ENCODE results near the gene UTS2B. TPM values are rescaled to one million over a fixed set of nuclear protein-coding genes. Genes with fewer than 3 reads are reported as not detected.

UTS2B gene
- total RNA-seq, 1 experiment from 2014 or later = 4.7 TPM

- BruUV-seq (replicated peaks) = no TSS peak
- TF ChIP-seq EZH2 (IDR thresholded peaks at IDR 0.05; ENCODE audit: borderline replicate concordance, low read depth, low read length, poor library complexity, severe bottlenecking) (no peak), CTCF (conservative IDR thresholded peaks at IDR 0.05; ENCODE audit: low read depth, low read length) (no peak)
- ChIA-PET POLR2A (ENCODE audit: low non-redundant PET) (interaction anchor here (0.5 kb wide), 1 partner anchor 418 kb away, joined by 3 read pairs; no protein-coding TSS in a partner anchor), CTCF (no interaction called here)
- DNase-seq (ENCODE audit: low spot score) = no peak
- Histone ChIP-seq H3K4me1 (ENCODE audit: insufficient read depth, low read length, poor library complexity, severe bottlenecking) (no peaks in the 10 kb centered on the region), H3K36me3 (ENCODE audit: insufficient read depth, low read length, poor library complexity, severe bottlenecking) (no peaks in the 10 kb centered on the region), H3K27ac (ENCODE audit: low read depth, low read length, poor library complexity, severe bottlenecking) (no peak overlapping the region), H3K27me3 (replicated peaks; ENCODE audit: insufficient read depth, low read depth, low read length, poor library complexity) (no peaks in the 10 kb centered on the region), H3K4me3 (ENCODE audit: low read depth, low read length, poor library complexity, severe bottlenecking) (no peak overlapping the region), H3K9me3 (ENCODE audit: low read depth, low read length, poor library complexity, severe bottlenecking) (no peaks in the 10 kb centered on the region)
- intact Hi-C loops (cut with micrococcal nuclease; ENCODE audit: unreplicated experiment) = no loop called here
Observed at GRCh38 chr3:191321019-191321767, 9.1 kb downstream of the UTS2B start.

- POLR2A ChIA-PET (ENCODE audit: low non-redundant PET) = no interaction called here
- no peaks in the 10 kb centered on the region for H3K9me3 ChIP-seq (ENCODE audit: low read depth, low read length, poor library complexity, severe bottlenecking)
- H3K4me3 ChIP-seq (ENCODE audit: low read depth, low read length, poor library complexity, severe bottlenecking) = no peak overlapping the region
- no peaks in the 10 kb centered on the region for H3K27me3 ChIP-seq (replicated peaks; ENCODE audit: insufficient read depth, low read depth, low read length, poor library complexity)
- no TSS peak for BruUV-seq (replicated peaks)
- no peak overlapping the region for H3K27ac ChIP-seq (ENCODE audit: low read depth, low read length, poor library complexity, severe bottlenecking)
- TF ChIP-seq CTCF (conservative IDR thresholded peaks at IDR 0.05; ENCODE audit: low read depth, low read length) = no peak
- no peak for TF ChIP-seq EZH2 (IDR thresholded peaks at IDR 0.05; ENCODE audit: borderline replicate concordance, low read depth, low read length, poor library complexity, severe bottlenecking)
- no peaks in the 10 kb centered on the region for H3K4me1 ChIP-seq (ENCODE audit: insufficient read depth, low read length, poor library complexity, severe bottlenecking)
- intact Hi-C loops (cut with micrococcal nuclease; ENCODE audit: unreplicated experiment) = no loop called here
- CTCF ChIA-PET = no interaction called here
- no peaks in the 10 kb centered on the region for H3K36me3 ChIP-seq (ENCODE audit: insufficient read depth, low read length, poor library complexity, severe bottlenecking)
- DNase-seq (ENCODE audit: low spot score) = no peak
Observed at GRCh38 chr3:191320316-191320715, 10.0 kb downstream of the UTS2B start.

GRCh38 chr3:191316876-191317603 is 13.3 kb downstream of the UTS2B start:
- TF ChIP-seq EZH2 (IDR thresholded peaks at IDR 0.05; ENCODE audit: borderline replicate concordance, low read depth, low read length, poor library complexity, severe bottlenecking) (no peak), CTCF (conservative IDR thresholded peaks at IDR 0.05; ENCODE audit: low read depth, low read length) (no peak)
- H3K27me3 ChIP-seq (replicated peaks; ENCODE audit: insufficient read depth, low read depth, low read length, poor library complexity) = no peaks in the 10 kb centered on the region
- no peaks in the 10 kb centered on the region for H3K36me3 ChIP-seq (ENCODE audit: insufficient read depth, low read length, poor library complexity, severe bottlenecking)
- DNase-seq (ENCODE audit: low spot score) = no peak
- no peak overlapping the region for H3K4me3 ChIP-seq (ENCODE audit: low read depth, low read length, poor library complexity, severe bottlenecking)
- intact Hi-C loops (cut with micrococcal nuclease; ENCODE audit: unreplicated experiment) = no loop called here
- H3K9me3 ChIP-seq (ENCODE audit: low read depth, low read length, poor library complexity, severe bottlenecking) = no peaks in the 10 kb centered on the region
- ChIA-PET CTCF (no interaction called here), POLR2A (ENCODE audit: low non-redundant PET) (no interaction called here)
- no TSS peak for BruUV-seq (replicated peaks)
- no peaks in the 10 kb centered on the region for H3K4me1 ChIP-seq (ENCODE audit: insufficient read depth, low read length, poor library complexity, severe bottlenecking)
- no peak overlapping the region for H3K27ac ChIP-seq (ENCODE audit: low read depth, low read length, poor library complexity, severe bottlenecking)

All from A673 (cell line).